HG02981 (cell line): Measurements from ENCODE around the gene EEF1A2.
A peak's percentile ranks its signal among the peaks of the same experiment; 100 is the strongest.

Experiments used
- ATAC-seq: cut with Tn5 transposase; IDR thresholded peaks from one replicate; pipeline ENCODE4 v1.9.1; 2021; ENCODE audit warnings: mild to moderate bottlenecking, moderate library complexity; ENCODE audit not compliant: unreplicated experiment

Gene EEF1A2

GRCh38 chr20:63498960-63499337, at the start of gene EEF1A2:
EEF1A2 (minus strand) TSS chr20:63499083; CDS start chr20:63497763, 1,320 bp downstream.
- no peak for ATAC-seq

- no peak for ATAC-seq
Measured at GRCh38 chr20:63548542-63548941, 49.7 kb upstream of the EEF1A2 start.

GRCh38 chr20:63547725-63548480, 49.0 kb upstream of the EEF1A2 start, which contains the start of gene SRMS:
SRMS (minus strand) TSS chr20:63547749; CDS start chr20:63547463, 286 bp downstream.
- no peak for ATAC-seq

GRCh38 chr20:63546956-63547724, 48.3 kb upstream of the EEF1A2 start:
- ATAC-seq, result no peak

GRCh38 chr20:63546256-63546955, 47.5 kb upstream of the EEF1A2 start:
- no peak for ATAC-seq

GRCh38 chr20:63545814-63546213, 46.9 kb upstream of the EEF1A2 start:
- no peak for ATAC-seq

GRCh38 chr20:63544958-63545516, 46.2 kb upstream of the EEF1A2 start:
- no peak for ATAC-seq

GRCh38 chr20:63544241-63544957, 45.5 kb upstream of the EEF1A2 start:
- ATAC-seq, result no peak

- no peak for ATAC-seq
Measured at GRCh38 chr20:63543733-63544132, 44.9 kb upstream of the EEF1A2 start.

GRCh38 chr20:63543131-63543530, 44.2 kb upstream of the EEF1A2 start:
- no peak for ATAC-seq

- ATAC-seq, result no peak
Measured at GRCh38 chr20:63542696-63543095, 43.8 kb upstream of the EEF1A2 start.

GRCh38 chr20:63542031-63542559, 43.2 kb upstream of the EEF1A2 start:
- ATAC-seq, result no peak

GRCh38 chr20:63541371-63541770, 42.5 kb upstream of the EEF1A2 start:
- no peak for ATAC-seq

- no peak for ATAC-seq
Measured at GRCh38 chr20:63540417-63541186, 41.7 kb upstream of the EEF1A2 start.

GRCh38 chr20:63539441-63540370, 40.8 kb upstream of the EEF1A2 start:
- no peak for ATAC-seq

GRCh38 chr20:63539092-63539430, 40.2 kb upstream of the EEF1A2 start:
- ATAC-seq, result no peak

- peak; percentile 6 for ATAC-seq
Measured at GRCh38 chr20:63538204-63539091, 39.6 kb upstream of the EEF1A2 start.
